Left lung (tissue), 10 donors: Measurements from ENCODE around the gene PCDHGA3. TPM values are rescaled to one million over a fixed set of nuclear protein-coding genes. Genes with fewer than 3 reads are reported as not detected.
"Not testable (repeated sequence)": the region's sequence is repeated elsewhere in the genome, so short reads cannot be mapped to it uniquely, and the experiment has no call there.

ENCODE experiments used
- ATAC-seq: fragments of 200-7000 bp; cut with Tn5 transposase; one replicate; pipeline ENCODE4 v1.9.1; 2020; ENCODE audit warnings: moderate library complexity
- DNase-seq, 4 donors: peaks; one replicate each; pipeline ENCODE4 v3.0.0-alpha.2; 2013 to 2020
- H3K27ac ChIP-seq, 2 donors: fragments of 200-600 bp; sonication (generic) in 1 of 2; one replicate each; pipeline versions ENCODE4 v1.5.0 to v1.8.0; 2020 to 2021
- H3K27me3 ChIP-seq, 2 donors: fragments of 200-600 bp; sonication (generic) in 1 of 2; one replicate each; pipeline versions ENCODE4 v1.5.0 to v1.8.0; 2020 to 2021
- H3K36me3 ChIP-seq, 2 donors: fragments of 200-600 bp; sonication (generic) in 1 of 2; one replicate each; pipeline versions ENCODE4 v1.5.0 to v1.8.0; 2020 to 2021
- H3K4me1 ChIP-seq, 2 donors: fragments of 200-600 bp; one replicate each; pipeline ENCODE4 v1.8.0; 2021
- H3K4me3 ChIP-seq, 2 donors: fragments of 200-600 bp; sonication (generic) in 1 of 2; one replicate each; pipeline versions ENCODE4 v1.5.0 to v1.8.0; 2020 to 2021; ENCODE audit warnings: mild to moderate bottlenecking in 1 of 2
- H3K9me3 ChIP-seq, 2 donors: fragments of 200-600 bp; sonication (generic) in 1 of 2; one replicate each; pipeline versions ENCODE4 v1.5.0 to v1.8.0; 2020 to 2021
- intact Hi-C, 2 donors: fragments of 100-400 bp; cut with DNase I; formaldehyde crosslinking; loops; one replicate each; pipeline versions ENCODE4 v1.11.2 to v1.14.2; 2022
- polyA plus RNA-seq, 6 donors: library from polyadenylated mRNA; unstranded; fragments of 120-200 nt; gene quantifications; one replicate each; pipeline ENCODE4 v1.2.1, GENCODE V29; 2013; ENCODE audit not compliant: insufficient read length in 6 of 6
- total RNA-seq, 2 donors: library from RNA; stranded (reverse); fragmentation: NEBNext Ultra II Directional; extraction: Animal tissue kit (Norgen Biotek cat#: 25700); gene quantifications; one replicate each; pipeline ENCODE4 v1.2.1, GENCODE V29; 2021
- TF ChIP-seq, protein P1 (sequence below), 2 donors: fragments of 200-600 bp; sonication (generic) in 1 of 2; IDR thresholded peaks; one replicate each; pipeline versions ENCODE4 v1.5.0 to v1.8.0; 2021; ENCODE audit warnings: antibody characterized with exemption in 2 of 2
- donor health status: DM: no; HTN: yes; CAD: no.
- donor health status: DM: no; HTN: no; CAD: no.

Gene PCDHGA3
- total and polyA plus RNA-seq, 8 donors, result 1.4 to 4.4 (median 3.0) TPM

GRCh38 chr5:141374627-141375026, 31.0 kb downstream of the PCDHGA3 start:
- intact Hi-C loops, result no loop called here
- DNase-seq (no peak), ATAC-seq (no peak)
- Histone ChIP-seq H3K4me1 (no peaks in the 10 kb centered on the region), H3K4me3 (no peak overlapping the region), H3K36me3 (no peaks in the 10 kb centered on the region), H3K9me3 (peaks cover 3 to 90% of the 10 kb centered on the region in 2 donors), H3K27me3 (peaks cover 9 to 91% of the 10 kb centered on the region in 2 donors), H3K27ac (no peak overlapping the region)
- TF ChIP-seq, protein P1, sequence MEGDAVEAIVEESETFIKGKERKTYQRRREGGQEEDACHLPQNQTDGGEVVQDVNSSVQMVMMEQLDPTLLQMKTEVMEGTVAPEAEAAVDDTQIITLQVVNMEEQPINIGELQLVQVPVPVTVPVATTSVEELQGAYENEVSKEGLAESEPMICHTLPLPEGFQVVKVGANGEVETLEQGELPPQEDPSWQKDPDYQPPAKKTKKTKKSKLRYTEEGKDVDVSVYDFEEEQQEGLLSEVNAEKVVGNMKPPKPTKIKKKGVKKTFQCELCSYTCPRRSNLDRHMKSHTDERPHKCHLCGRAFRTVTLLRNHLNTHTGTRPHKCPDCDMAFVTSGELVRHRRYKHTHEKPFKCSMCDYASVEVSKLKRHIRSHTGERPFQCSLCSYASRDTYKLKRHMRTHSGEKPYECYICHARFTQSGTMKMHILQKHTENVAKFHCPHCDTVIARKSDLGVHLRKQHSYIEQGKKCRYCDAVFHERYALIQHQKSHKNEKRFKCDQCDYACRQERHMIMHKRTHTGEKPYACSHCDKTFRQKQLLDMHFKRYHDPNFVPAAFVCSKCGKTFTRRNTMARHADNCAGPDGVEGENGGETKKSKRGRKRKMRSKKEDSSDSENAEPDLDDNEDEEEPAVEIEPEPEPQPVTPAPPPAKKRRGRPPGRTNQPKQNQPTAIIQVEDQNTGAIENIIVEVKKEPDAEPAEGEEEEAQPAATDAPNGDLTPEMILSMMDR (IDR thresholded peaks at IDR 0.05), result no peak

DNA sequence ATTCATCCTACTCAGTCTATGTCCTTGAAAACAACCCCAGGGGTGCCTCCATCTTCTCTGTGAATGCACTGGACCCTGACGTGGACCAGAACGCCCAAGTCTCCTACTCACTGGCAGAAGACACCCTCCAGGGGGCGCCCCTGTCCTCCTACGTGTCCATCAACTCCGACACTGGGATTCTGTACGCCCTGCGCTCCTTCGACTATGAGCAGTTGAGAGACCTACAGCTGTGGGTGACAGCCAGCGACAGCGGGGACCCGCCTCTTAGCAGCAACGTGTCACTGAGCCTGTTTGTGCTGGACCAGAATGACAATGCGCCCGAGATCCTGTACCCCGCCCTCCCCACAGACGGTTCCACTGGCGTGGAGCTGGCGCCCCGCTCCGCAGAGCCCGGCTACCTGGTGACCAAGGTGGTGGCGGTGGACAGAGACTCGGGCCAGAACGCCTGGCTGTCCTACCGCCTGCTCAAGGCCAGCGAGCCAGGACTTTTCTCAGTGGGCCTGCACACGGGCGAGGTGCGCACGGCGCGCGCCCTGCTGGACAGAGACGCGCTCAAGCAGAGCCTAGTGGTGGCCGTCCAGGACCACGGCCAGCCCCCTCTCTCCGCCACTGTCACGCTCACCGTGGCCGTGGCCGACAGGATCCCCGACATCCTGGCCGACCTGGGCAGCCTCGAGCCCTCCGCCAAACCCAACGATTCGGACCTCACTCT, 32.0 kb downstream of the PCDHGA3 start:
- Histone ChIP-seq H3K9me3 (peaks cover 3 to 88% of the 10 kb centered on the region in 2 donors), H3K27me3 (peaks cover 5 to 88% of the 10 kb centered on the region in 2 donors)
- ATAC-seq, H3K4me1 ChIP-seq, H3K4me3 ChIP-seq, intact Hi-C loops, H3K27ac ChIP-seq, H3K36me3 ChIP-seq, DNase-seq: not testable (repeated sequence)

- H3K9me3 ChIP-seq, result peaks cover 0 to 91% of the 10 kb centered on the region in 2 donors
- TF ChIP-seq, protein P1 (IDR thresholded peaks at IDR 0.05), result no peak
- intact Hi-C loops, result no loop called here
- H3K36me3 ChIP-seq, result no peaks in the 10 kb centered on the region
- H3K4me1 ChIP-seq, result no peaks in the 10 kb centered on the region
- no peak within 1 kb of the TSS for H3K4me3 ChIP-seq
- no peak within 1 kb of the TSS for H3K27ac ChIP-seq
- peaks cover 14 to 86% of the 10 kb centered on the region in 2 donors for H3K27me3 ChIP-seq
- ATAC-seq (no peak), DNase-seq (no peak)
Measured at GRCh38 chr5:141382469-141383294, 39.1 kb downstream of the PCDHGA3 start, which contains the start of gene PCDHGA7. Gene PCDHGA7, plus strand, starts transcription at chr5:141382742. Its CDS starts 158 bp downstream, at chr5:141382900.

DNA sequence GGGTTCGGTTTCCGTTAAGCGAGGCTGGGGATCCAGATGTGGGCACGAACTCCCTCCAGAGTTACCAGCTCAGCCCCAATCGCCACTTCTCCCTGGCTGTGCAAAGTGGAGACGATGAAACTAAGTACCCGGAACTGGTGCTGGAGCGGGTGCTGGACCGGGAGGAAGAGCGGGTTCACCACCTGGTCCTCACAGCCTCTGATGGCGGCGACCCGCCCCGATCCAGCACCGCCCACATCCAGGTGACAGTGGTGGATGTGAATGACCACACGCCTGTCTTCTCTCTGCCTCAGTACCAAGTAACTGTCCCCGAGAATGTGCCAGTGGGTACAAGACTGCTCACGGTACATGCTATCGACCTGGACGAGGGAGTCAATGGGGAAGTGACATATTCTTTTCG, 39.7 kb downstream of the PCDHGA3 start:
- peaks cover 0 to 87% of the 10 kb centered on the region in 2 donors for H3K9me3 ChIP-seq
- H3K4me3 ChIP-seq, result no peak overlapping the region
- TF ChIP-seq, protein P1 (IDR thresholded peaks at IDR 0.05), result no peak
- peaks cover 14 to 83% of the 10 kb centered on the region in 2 donors for H3K27me3 ChIP-seq
- ATAC-seq (no peak), DNase-seq (no peak)
- no peaks in the 10 kb centered on the region for H3K36me3 ChIP-seq
- no peaks in the 10 kb centered on the region for H3K4me1 ChIP-seq
- H3K27ac ChIP-seq, result no peak overlapping the region
- intact Hi-C loops, result no loop called here

DNA sequence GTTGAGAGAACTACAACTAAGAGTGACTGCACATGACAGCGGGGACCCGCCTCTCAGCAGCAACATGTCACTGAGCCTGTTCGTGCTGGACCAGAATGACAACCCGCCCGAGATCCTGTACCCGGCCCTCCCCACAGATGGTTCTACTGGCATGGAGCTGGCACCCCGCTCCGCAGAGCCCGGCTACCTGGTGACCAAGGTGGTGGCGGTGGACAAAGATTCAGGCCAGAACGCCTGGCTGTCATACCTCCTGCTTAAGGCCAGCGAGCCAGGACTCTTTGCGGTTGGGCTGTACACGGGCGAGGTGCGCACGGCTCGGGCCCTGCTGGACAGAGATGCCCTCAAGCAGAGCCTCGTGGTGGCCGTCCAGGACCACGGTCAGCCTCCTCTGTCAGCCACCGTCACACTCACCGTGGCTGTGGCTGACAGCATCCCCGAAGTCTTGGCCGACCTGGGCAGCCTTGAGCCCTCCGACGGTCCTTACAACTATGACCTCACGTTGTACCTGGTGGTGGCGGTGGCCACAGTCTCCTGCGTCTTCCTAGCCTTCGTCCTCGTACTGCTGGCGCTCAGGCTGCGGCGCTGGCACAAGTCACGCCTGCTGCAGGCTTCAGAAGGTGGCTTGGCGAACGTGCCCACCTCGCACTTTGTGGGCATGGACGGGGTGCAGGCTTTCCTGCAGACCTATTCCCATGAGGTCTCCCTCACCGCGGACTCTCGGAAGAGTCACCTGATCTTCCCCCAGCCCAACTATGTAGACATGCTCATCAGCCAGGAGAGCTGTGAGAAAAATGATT, 41.0 kb downstream of the PCDHGA3 start:
- H3K9me3 ChIP-seq, result peaks cover 0 to 91% of the 10 kb centered on the region in 2 donors
- no peak for ATAC-seq

More for the DNA sequence above, 41.0 kb downstream of the PCDHGA3 start:
- H3K4me1 ChIP-seq, result no peaks in the 10 kb centered on the region
- H3K36me3 ChIP-seq, result no peaks in the 10 kb centered on the region
- H3K4me3 ChIP-seq, result no peak overlapping the region
- DNase-seq, result no peak
- TF ChIP-seq, protein P1 (IDR thresholded peaks at IDR 0.05), result no peak
- no peak overlapping the region for H3K27ac ChIP-seq
- peaks cover 14 to 90% of the 10 kb centered on the region in 2 donors for H3K27me3 ChIP-seq
- intact Hi-C loops, result no loop called here
